Ovary (tissue), 3 donors: Measurements from ENCODE around the gene ABCF2.

Source experiments
- EP300 ChIP-seq: sonication (generic); formaldehyde crosslinking; IDR thresholded peaks from one replicate; pipeline ENCODE4 v1.6.1; 2017; ENCODE audit warnings: antibody characterized with exemption
- POLR2A ChIP-seq: fragments of 450-650 bp; IDR thresholded peaks from one replicate; pipeline ENCODE4 v1.6.1; 2017; ENCODE audit warnings: antibody characterized with exemption, mild to moderate bottlenecking, moderate library complexity
- TF ChIP-seq, protein P1 (sequence below), 3 donors: fragments of 450-650 bp in 2 of 3; fragments of 200-600 bp in 1 of 3; IDR thresholded peaks; one replicate each; pipeline versions ENCODE4 v1.5.1 to v1.8.0; 2016 to 2022; ENCODE audit warnings: antibody characterized with exemption in 3 of 3, mild to moderate bottlenecking in 1 of 3
- donor health status: DM: no; HTN: no; CAD: no.

DNA sequence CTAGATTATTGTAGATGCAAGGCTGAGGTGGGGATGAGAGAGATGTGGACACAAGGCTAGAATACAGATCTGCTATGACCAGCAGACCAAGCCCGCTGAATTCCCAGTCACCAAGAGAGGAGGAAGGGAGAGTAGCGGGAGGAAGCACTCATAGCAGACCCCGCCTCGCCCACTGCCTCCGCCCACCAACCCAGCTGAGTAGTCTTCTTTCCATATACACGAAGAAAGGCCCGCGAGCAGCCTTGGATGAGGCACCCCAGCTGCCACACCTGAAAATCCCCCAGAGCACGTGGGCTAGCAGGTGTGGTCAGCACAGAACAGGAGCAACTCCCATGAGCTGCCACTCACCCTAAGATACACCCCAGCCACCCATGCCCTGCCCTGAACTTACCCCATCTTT lies 8.8 kb downstream of the ABCF2 start:
- TF ChIP-seq, protein P1, sequence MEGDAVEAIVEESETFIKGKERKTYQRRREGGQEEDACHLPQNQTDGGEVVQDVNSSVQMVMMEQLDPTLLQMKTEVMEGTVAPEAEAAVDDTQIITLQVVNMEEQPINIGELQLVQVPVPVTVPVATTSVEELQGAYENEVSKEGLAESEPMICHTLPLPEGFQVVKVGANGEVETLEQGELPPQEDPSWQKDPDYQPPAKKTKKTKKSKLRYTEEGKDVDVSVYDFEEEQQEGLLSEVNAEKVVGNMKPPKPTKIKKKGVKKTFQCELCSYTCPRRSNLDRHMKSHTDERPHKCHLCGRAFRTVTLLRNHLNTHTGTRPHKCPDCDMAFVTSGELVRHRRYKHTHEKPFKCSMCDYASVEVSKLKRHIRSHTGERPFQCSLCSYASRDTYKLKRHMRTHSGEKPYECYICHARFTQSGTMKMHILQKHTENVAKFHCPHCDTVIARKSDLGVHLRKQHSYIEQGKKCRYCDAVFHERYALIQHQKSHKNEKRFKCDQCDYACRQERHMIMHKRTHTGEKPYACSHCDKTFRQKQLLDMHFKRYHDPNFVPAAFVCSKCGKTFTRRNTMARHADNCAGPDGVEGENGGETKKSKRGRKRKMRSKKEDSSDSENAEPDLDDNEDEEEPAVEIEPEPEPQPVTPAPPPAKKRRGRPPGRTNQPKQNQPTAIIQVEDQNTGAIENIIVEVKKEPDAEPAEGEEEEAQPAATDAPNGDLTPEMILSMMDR (IDR thresholded peaks at IDR 0.05) = no peak
- TF ChIP-seq EP300 (no peak), POLR2A (no peak)
